NCI-H524 treated with DMSO at 0.1 percent for 48 hours (cell line): ENCODE results near the gene MAPK8.
"Not testable (repeated sequence)": the region's sequence is repeated elsewhere in the genome, so short reads cannot be mapped to it uniquely, and the experiment has no call there.

ENCODE experiments used
- DNase-seq: peaks from one replicate; lab custom pipeline; 2025; lab: John Stamatoyannopoulos, UW

Gene MAPK8

DNA sequence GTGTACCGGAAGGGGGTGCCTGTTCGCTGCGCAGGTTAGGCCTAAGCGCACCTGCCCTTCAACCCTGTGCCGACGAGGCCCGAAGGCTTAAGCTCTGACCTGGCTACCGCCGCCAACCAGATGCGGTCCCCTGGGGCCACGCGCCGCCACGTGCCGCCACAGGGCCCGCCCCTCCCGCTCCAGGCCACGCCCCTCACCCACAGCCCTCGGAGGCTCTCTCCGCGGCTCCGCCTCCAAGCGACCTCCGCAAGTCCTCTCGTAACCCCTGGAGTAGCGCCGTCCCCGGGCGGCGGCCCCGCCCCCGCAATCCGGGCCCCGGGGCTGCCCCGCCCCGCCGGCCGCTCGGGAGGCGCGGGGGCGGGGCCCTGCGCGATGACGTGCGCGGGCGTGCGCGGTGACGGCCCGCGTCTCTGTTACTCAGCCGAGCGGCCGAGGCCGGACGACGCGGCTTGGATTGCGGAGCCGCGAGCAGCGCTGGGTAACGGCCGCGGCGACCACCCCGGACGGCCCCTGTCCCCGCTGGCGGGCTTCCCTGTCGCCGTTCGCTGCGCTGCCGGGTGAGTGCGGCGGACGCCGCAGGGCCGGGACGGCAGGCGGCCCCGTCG is at the start of gene MAPK8:
Gene MAPK8 (plus strand): TSS at position 413 of the 605 bp plus-strand sequence. CDS start 94,984 bp downstream, outside the sequence.
- DNase-seq, result peak; percentile 2

DNA sequence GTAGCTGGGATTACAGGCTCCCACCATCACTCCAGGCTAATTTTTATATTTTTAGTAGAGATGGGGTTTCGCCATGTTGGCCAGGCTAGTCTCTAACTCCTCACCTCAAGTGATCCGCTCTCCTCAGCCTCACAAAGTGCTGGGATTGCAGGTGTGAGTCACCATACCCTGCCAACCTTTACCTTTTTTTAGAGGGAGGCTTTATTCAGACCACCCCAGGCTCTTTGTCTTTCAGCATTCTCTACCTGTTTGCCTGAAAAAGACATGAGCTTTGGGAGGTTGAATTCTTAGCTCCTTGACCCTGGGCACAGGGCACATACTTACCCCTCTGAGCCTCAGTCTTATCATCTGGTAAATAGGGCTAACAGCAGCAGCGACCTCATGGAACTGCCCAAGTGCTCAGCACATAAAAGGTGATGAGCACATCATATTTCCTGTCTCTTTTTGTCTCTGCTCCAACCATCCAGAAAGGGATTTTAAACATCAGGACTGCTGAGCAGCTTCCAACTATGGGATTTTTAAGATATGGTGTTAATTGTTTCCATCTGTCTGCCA is 49.0 kb upstream of the MAPK8 start:
- no peak for DNase-seq

- DNase-seq, result no peak
Measured at GRCh38 chr10:48258105-48258504, 48.4 kb upstream of the MAPK8 start.

- no peak for DNase-seq
Measured at GRCh38 chr10:48266528-48266927, 39.9 kb upstream of the MAPK8 start.

GRCh38 chr10:48271047-48271730 is 35.3 kb upstream of the MAPK8 start:
- DNase-seq, result no peak

GRCh38 chr10:48272682-48273081 is 33.8 kb upstream of the MAPK8 start:
- no peak for DNase-seq

DNA sequence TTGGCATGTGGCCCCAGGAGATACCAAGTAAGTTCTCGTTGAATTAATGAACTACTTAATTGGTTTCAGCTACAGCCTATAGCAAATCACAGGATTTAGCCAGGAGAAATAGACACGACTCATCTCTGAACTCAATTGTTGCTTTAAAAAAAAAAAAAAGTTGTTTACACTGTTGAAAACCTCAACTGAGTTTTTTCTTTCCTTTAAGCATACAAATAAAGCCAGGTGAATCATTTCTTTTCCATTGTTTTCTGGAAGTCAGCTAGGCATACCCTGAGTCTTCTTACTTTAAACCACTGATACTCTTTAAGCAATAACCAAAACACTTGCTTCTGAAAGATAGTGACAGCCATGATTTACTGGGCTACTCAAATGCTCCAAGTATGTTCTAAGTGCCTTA is 32.7 kb upstream of the MAPK8 start:
- DNase-seq, result no peak

DNA sequence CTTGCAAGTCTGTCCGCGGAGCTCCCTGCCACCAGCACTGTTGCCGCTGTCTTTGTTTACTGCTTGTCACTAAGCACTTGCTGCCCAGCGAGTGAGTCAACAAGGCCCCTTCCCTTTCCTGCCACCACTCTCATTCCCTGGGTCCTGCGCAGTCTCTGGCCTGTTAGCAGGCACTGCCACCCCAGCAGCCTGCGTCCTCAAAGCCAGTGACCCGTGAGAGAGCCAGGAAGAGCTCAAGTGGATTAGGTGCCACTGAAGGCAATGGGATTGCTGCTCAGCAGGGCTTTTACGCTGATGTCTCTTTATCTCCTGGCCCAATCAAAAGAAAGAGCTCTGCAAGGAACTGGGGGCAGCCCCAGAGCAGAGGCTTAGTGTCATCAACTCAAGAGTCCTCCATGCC is 31.8 kb upstream of the MAPK8 start, which contains the start of gene FRMPD2:
Gene FRMPD2 (minus strand): TSS at position 61 of the 400 bp plus-strand sequence. CDS start 129 bp downstream, outside the sequence.
- no peak for DNase-seq

DNA sequence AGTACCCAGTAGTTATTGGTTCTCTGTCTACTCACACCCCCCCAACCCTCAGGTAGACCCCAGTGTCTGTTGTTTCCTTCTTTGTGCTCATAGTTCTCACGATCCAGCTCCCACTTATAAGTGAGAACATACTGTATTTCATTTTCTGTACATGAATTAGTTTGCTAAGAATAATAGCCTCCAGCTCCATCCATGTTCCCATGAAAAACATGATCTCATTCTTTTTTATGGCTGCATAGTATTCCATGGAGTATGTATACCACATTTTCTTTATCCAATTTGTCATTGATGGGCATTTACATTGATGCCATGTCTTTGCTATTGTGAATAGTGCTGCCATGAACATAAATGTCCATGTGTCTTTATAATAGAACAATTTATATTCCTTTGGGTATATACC is 29.4 kb upstream of the MAPK8 start:
- DNase-seq, result no peak

DNA sequence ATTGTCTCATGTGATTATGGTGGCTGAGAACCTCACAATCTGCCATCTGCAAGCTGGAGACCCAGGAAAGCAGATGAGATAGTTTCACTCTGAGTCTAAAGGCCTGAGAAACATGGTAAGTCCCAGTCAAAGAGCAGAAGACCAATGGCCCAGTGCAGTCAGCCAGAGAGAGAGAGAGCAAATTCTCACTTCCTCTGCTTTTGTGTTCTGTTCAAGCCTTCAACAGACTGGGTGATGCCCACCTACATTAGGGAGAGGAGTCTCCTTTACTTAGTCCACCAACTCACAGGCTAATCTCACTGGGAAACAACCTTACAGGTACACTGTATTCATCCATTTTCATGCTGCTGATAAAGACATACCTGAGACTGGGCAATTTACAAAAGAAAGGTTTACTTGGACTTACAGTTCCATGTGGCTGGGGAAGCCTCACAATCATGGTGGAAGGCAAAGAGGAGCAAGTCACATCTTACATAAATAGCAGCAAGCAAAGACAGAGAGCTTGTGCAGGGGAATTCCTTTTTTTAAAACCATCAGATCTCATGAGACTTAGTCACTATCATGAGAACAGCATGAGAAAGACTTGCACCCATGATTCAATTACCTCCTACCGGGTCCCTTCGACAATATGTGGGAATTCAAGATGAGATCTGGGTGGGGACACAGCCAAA is 27.3 kb upstream of the MAPK8 start:
- no peak for DNase-seq

- not testable (repeated sequence) for DNase-seq
Measured at GRCh38 chr10:48281697-48282096, 24.8 kb upstream of the MAPK8 start.

- DNase-seq, result no peak
Measured at GRCh38 chr10:48282829-48283228, 23.6 kb upstream of the MAPK8 start.

- no peak for DNase-seq
Measured at GRCh38 chr10:48284002-48284546, 22.4 kb upstream of the MAPK8 start.

- DNase-seq, result no peak
Measured at GRCh38 chr10:48284811-48285210, 21.7 kb upstream of the MAPK8 start.

DNA sequence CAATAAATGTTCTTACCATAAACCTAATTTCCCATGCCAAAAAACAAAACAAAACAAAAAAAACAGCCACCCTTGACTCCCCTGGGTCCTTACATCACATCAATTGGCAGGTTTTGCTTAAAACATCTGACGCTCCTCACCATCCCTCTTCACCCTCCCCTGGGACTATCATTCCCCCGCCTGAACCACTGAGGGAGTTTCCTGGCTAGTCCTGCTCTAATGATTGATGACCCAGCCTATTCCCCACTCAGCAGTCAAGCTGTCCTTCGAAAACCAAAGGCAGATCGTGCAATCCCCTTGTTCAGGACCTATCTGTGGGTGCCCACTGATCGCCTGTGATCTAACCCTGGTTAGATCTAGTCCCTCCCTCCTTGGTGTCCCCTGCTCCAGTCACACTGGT is 20.8 kb upstream of the MAPK8 start:
- no peak for DNase-seq

- DNase-seq, result no peak
Measured at GRCh38 chr10:48286356-48286755, 20.1 kb upstream of the MAPK8 start.

DNA sequence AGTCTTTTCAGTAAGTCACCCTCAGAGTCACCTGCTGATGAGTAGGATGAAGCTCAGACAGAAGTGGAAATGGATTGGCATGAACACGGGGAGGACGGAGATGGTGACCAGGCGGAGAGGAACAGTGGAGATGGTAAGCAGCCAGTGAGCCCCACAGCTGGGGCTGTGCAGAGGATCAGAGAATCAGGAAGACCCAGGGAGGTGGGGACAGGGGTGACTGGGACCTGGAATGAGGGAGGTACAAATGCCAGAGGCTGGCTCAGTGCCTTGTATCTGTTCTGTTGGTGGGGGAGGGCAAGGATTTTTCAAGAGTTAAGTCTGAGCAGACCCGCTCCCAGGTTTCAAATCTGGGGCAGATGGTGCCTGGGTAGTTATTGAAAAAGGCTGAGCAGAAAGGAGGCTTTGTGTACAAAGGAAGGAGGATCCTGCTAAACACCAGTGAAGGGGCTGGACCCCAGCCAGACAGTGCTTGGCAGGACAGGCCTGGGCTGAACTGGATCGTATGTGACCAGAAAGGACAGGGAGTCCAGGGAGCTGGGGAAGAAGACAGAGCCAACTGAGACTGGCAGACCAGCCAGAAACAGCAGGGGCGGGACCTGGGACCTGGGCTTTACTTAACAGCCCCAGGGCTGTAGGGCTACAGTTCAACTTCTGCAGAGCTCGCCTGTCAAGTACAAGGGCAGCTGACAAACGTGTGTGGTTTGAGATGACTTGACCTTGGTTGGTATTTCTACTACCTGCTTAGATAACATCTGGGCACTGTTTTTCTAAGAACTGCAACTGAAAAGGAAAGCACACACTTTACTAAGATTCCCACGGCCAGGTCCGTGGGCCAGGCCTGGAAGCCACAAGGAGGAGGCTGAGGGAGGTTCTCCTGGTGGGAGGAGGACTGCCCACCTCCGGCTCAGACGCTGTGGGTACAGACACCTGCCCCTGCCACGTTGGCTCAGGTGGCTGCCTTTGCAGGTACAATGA is 18.8 kb upstream of the MAPK8 start:
- DNase-seq, result peak; percentile 40

DNA sequence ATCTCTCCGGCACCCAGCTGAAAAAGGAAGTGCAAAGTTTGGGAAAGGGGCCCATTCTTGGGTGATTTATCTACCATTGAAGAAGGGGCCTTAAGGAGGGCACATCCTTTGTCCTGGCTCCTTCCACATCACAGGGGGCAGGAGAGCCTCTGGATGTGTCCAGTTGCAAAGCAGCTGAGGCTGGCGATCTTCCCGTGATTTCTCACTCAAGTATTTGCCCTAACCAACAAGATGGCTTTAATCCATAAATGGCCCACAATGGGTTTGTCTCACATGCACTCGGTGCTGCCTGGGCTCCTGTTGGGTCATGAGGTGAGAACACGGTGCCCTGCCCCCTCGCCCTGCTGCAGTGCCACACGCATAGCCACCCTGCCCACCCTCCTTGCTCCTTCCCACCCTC is 17.8 kb upstream of the MAPK8 start:
- DNase-seq, result no peak

DNA sequence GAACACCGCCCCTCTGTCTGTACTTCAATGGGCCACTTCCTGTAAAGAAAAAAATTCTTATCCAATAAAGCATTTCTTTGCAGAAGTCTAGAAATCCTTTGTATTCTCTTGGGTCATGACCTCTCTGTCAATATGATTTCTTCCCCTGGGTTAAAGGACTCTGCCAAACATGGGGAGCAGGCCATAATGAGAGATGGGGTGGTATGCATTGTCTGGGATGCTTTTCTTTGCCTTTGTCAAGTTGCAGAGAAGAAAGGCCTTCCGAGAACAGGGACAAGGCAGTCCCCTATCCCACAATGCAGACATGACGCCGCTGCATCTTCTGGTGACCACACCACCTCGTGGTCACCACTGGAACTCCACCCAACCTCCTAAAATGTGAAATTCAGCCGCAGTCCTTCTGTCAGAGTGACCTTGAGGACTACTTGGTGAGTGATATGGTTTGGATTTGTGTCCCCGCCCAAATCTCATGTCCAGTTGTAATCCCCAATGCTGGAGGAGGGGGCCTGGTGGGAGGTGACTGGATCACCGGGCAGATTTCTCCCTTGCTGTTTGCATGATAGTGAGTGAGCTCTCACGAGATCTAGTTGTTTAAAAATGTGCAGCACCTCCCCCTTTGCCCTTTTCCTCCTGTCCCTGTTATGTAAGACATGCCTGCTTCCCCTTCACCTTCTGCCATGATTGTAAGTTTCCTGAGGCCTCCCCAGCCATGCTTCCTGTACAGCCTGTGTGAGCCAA is 16.8 kb upstream of the MAPK8 start:
- no peak for DNase-seq

- no peak for DNase-seq
Measured at GRCh38 chr10:48290286-48290685, 16.2 kb upstream of the MAPK8 start.

DNA sequence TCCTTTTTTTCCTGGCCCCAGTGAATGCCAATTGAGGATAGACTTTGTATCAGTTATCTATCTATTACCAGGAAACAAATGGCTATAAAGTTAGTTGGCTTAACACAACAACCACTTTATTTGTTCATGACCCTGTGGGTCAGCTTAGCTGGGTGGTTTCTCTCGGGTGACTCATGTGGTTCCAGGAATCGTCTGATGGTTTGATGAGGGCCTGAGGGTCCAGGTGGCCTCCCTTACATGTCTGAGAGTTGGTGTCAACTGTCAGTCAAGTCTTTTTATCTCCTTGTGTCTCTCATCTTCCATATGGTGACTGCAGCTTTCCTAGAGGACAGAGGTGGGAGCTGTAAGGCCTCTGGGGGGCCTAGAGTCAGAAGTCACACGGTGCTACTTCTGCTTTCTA is 15.3 kb upstream of the MAPK8 start:
- no peak for DNase-seq
